PC-9 (cell line): ENCODE measurements around the gene CDK13.

ENCODE experiments used
- EZH2 ChIP-seq: fragments of 200-600 bp; sonication (generic); IDR thresholded peaks from 2 replicates; pipeline ENCODE4 v1.8.0; 2017; ENCODE audit warnings: antibody characterized with exemption, low read depth
- TF ChIP-seq, protein P1 (sequence below): fragments of 200-600 bp; sonication (generic); conservative IDR thresholded peaks from 2 replicates; pipeline ENCODE4 v1.6.1; 2017; ENCODE audit warnings: mixed run types, antibody characterized with exemption, mild to moderate bottlenecking, moderate library complexity

DNA sequence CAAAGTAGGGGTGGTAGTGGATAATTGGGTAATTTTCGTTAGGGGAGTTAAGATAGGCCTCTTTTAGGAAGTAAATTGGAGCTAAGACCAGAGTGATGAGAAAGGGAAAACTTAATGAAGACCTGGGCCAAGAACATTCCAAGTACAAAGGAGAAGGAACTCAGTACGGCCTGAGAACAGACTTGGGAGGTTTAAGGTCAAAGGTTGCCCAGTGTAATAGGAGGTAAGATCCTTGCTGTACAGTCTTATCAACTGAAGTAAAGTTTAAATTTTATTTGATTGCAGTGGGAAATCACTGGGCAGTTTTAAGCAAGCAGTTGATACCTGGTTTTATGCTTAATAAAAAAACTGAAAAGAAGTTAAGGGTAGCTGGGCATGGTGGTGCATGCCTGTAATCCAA is 108.0 kb downstream of the CDK13 start:
- TF ChIP-seq, protein P1, sequence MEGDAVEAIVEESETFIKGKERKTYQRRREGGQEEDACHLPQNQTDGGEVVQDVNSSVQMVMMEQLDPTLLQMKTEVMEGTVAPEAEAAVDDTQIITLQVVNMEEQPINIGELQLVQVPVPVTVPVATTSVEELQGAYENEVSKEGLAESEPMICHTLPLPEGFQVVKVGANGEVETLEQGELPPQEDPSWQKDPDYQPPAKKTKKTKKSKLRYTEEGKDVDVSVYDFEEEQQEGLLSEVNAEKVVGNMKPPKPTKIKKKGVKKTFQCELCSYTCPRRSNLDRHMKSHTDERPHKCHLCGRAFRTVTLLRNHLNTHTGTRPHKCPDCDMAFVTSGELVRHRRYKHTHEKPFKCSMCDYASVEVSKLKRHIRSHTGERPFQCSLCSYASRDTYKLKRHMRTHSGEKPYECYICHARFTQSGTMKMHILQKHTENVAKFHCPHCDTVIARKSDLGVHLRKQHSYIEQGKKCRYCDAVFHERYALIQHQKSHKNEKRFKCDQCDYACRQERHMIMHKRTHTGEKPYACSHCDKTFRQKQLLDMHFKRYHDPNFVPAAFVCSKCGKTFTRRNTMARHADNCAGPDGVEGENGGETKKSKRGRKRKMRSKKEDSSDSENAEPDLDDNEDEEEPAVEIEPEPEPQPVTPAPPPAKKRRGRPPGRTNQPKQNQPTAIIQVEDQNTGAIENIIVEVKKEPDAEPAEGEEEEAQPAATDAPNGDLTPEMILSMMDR: no peak
- no peak for TF ChIP-seq EZH2
